NCI-H526 treated with DMSO at 0.1 percent for 48 hours (cell line): ENCODE results near the gene PICALM.
"Not testable (repeated sequence)": the region's sequence is repeated elsewhere in the genome, so short reads cannot be mapped to it uniquely, and the experiment has no call there.

Source experiments
- DNase-seq: peaks from one replicate; lab custom pipeline; 2025; lab: John Stamatoyannopoulos, UW

The PICALM gene

GRCh38 chr11:85935751-85936150, 133.1 kb downstream of the PICALM start:
- DNase-seq: no peak

DNA sequence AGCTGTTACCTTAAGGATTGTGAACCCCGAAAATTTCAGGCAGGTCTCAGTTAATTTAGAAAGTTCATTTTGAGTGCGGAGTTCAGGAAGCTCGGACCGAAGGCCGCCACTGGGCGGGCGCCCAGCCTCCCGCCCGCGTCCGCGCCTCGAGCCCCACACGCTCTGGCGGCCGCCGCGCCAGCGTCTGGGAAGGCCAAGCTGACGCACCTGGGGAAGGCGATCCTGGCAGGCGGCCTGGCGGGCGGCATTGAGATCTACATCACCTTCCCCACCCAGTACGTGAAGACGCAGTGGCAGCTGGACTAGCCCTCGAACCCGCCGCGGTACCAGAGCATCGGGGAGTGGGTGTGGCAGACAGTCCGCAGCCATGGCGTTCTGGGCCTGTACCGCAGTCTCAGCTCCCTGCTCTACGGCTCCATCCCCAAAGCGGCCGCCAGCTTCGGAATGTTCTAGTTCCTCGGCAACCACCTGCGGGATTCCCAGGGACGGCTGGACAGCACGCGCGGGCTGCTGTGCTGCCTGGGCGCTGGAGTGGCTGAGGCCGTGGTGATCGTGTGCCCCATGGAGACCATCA, 134.2 kb downstream of the PICALM start:
- no peak for DNase-seq

GRCh38 chr11:85930879-85931366, 138.0 kb downstream of the PICALM start:
- DNase-seq: no peak

DNA sequence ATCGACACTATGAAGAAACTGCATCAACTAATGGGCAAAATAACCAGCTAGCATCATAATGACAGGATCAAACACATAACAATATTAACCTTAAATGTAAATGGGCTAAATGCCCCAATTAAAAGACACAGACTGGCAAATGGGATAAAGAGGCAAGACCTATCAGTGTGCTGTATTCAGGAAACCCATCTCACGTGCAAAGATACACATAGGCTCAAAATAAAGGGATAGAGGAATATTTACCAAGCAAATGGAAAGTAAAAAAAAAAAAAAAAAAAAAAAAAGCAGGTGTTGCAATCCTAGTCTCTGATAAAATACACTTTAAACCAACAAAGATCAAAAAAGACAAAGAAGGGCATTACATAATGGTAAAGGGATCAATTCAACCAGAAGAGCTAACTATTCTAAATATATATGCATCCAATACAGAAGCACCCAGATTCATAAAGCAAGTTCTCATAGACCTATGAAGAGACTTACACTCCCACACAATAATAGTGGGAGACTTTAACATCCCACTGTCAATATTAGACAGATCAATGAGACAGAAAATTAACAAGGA, 142.2 kb downstream of the PICALM start:
- not testable (repeated sequence) for DNase-seq

DNA sequence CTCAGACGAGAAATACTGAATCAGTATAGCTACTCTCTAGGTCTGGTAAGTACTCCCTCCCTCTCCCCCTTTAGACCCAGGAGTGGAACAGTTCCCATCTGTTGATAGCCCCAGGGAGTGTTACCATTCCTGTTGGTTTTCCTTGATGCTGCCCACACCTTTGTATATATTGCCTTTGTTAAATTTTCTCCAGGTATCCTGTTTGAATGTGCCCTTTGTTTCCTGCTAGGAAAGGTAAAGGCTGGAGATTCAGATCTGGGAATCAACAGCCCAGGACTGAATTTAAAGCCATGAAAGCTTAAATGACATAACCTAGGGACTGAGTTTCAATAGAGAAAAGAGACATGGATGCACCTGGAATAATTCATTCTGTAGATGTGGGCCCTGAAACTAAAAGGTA, 145.4 kb downstream of the PICALM start:
- peak; percentile 24 for DNase-seq

GRCh38 chr11:85922367-85922766, 146.5 kb downstream of the PICALM start:
- no peak for DNase-seq

DNA sequence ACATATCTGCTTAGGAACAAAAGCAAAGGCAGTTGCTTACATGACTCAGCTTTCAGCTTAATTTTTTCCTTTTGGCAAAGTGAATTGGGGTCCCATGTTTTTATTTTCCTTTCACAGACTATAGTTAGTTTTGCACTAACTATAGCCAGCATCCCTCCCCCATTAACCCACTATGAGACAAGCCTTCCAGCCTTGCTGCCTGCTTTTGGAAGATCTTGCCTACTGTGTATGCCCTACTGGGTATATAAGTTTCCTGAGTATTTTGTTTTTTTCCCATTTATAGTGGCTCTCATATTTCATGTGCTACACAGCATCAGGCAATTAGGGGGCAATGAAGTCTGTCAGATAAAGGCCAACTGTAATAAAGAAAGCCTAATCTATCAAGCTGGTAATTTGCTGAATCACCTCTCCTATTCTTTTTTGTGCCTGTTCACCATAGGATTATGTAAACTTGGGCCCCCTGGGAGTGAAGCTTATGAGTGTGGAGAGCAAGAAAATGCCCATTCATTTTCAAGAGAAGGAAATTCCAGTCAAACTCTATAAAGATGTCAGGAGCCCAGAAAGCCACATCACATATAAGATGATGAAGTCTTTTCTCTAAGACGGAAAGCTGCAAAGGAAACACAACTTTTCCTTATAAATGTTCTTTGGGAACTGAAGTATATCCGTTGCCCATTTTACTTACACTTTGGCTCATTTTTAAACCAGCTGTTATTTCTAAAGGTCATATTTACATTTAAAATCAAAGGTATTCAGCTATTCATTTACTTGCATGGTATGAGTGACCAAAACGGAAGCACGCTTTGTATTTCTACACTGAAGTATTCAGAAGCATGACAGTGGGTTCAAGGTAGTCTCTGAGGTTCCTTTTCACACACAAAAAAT, 149.7 kb downstream of the PICALM start:
- DNase-seq: no peak

DNA sequence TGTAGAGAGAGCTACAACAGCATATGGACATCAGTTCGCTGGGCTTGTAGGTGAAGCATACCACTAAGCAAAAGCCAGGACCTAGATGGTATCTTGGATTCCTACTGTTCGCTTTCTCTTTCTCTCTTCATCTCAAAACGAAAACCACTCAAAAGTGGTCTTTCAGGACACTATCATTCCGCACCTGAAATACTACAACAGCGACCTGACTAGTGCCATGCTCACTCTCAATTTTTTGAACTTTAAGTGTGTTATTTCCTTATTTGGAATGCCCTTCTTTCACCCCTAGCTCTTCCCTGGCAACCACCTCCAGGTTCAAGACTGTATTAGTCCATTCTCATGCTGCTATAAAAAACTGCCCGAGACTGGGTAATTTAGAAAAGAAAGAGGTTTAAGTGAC, 154.5 kb downstream of the PICALM start:
- no peak for DNase-seq

DNA sequence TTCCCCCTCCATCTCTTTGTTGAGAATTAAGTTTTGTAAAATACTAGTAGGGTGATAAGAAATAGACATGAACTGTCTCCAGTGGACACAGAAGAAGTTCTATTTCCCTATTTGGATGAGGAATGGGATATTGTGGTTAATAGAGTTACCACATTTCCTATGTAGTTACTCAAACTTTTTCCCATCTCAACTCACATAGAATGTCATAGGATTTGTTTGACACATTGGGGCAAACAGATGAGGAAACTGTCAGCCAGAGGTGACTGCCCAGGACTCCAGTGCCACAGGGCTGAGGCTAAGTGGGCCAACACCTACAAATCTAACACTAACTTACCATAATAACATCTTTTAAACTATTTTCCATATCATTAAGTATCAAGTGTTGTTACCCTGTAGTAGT, 155.4 kb downstream of the PICALM start:
- no peak for DNase-seq

GRCh38 chr11:85912414-85912813, 156.5 kb downstream of the PICALM start:
- DNase-seq: no peak
